NCI-H2196 treated with DMSO at 0.1 percent for 48 hours (cell line): Measurements from ENCODE around the gene ZFHX2.
A peak's percentile ranks its signal among the peaks of the same experiment; 100 is the strongest.
"Not testable (repeated sequence)": the region's sequence is repeated elsewhere in the genome, so short reads cannot be mapped to it uniquely, and the experiment has no call there.

Source experiments
- DNase-seq: peaks from one replicate; lab custom pipeline; 2025; ENCODE audit not compliant: unreplicated experiment; lab: John Stamatoyannopoulos, UW

Gene ZFHX2

GRCh38 chr14:23551266-23552028 lies at the start of gene ZFHX2:
Gene ZFHX2 (minus strand): TSS chr14:23551765. CDS start chr14:23535325, 16,440 bp downstream.
- DNase-seq, result peak; percentile 55

GRCh38 chr14:23600806-23601205 lies 49.2 kb upstream of the ZFHX2 start:
- DNase-seq, result no peak

GRCh38 chr14:23600322-23600707 lies 48.8 kb upstream of the ZFHX2 start:
- DNase-seq, result no peak

- DNase-seq, result not testable (repeated sequence)
These were observed 42.6 kb upstream of the ZFHX2 start for GRCh38 chr14:23594191-23594590.

- no peak for DNase-seq
These were observed 38.6 kb upstream of the ZFHX2 start for GRCh38 chr14:23590198-23590597.

- DNase-seq, result no peak
These were observed 38.0 kb upstream of the ZFHX2 start for GRCh38 chr14:23589606-23590005.

GRCh38 chr14:23588884-23589598 lies 37.5 kb upstream of the ZFHX2 start:
- peak; percentile 86 for DNase-seq

GRCh38 chr14:23584527-23585203 lies 33.1 kb upstream of the ZFHX2 start:
- DNase-seq, result not testable (repeated sequence)

- not testable (repeated sequence) for DNase-seq
These were observed 32.4 kb upstream of the ZFHX2 start for GRCh38 chr14:23583761-23584526.

- no peak for DNase-seq
These were observed 31.6 kb upstream of the ZFHX2 start for GRCh38 chr14:23582906-23583760.

- no peak for DNase-seq
These were observed 29.4 kb upstream of the ZFHX2 start for GRCh38 chr14:23580948-23581281.

GRCh38 chr14:23580152-23580926 lies 28.8 kb upstream of the ZFHX2 start:
- no peak for DNase-seq

GRCh38 chr14:23579739-23580138 lies 28.2 kb upstream of the ZFHX2 start:
- no peak for DNase-seq

- DNase-seq, result no peak
These were observed 27.7 kb upstream of the ZFHX2 start for GRCh38 chr14:23579311-23579630.

- DNase-seq, result no peak
These were observed 27.2 kb upstream of the ZFHX2 start, which contains the start of gene JPH4 for GRCh38 chr14:23578560-23579310. Gene JPH4 (minus strand): TSS chr14:23578790. CDS start chr14:23577453, 1,337 bp downstream.

- DNase-seq, result no peak
These were observed 26.3 kb upstream of the ZFHX2 start for GRCh38 chr14:23577710-23578392.

GRCh38 chr14:23577004-23577681 lies 25.6 kb upstream of the ZFHX2 start:
- no peak for DNase-seq
